Measurements from ENCODE around the gene HPD.
"Not testable (repeated sequence)": the region's sequence is repeated elsewhere in the genome, so short reads cannot be mapped to it uniquely, and the experiment has no call there.

The HPD gene

DNA sequence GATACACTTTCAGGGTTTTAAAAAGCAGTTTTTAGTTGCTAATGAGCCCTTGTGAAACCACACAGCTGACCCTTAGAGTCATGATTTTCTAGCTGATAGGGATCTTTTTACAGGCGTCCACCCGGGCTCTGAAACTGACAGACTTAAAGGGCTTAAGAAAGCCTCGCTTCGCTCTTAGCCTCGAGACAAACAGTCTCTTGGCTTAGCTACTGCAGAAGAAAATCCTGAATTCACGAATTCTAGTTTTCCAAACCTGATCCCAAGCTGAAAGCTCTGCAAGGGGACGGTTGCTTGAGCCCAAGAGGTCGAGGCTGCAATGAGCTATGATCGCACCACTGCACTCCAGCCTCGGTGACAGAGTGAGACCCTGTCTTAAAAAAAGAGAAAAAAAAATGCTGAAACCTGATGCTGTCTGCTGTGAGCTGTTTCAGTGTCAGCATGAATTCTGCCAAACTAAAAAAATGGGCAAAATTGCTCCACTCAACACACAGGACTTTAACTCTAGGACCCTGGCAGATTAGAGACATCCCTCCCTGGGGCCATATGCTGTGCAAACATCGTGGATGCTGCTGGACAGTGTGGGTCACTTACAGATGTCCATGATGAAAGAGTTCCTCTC is 3.1 kb upstream of the HPD start:
- FAIRE-seq = peak; percentile 83

DNA sequence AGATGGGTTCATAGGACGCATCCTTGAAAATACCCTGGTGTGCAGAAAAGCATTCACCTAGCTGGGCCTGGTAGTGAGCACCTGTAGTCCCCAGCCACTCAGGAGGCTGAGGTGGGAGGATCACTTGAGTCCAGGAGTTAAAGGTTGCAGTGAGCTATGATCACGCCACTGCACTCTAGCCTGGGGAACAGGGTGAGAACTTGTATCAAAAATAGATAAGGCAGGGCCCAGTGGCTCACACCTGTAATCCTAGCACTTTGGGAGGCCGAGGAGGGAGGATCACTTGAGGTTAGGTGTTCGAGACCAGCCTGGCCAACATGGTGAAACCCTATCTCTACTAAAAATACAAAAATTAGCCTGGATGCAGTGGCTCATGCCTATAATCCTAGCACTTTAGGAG is 2.0 kb upstream of the HPD start:
- not testable (repeated sequence) for FAIRE-seq

DNA sequence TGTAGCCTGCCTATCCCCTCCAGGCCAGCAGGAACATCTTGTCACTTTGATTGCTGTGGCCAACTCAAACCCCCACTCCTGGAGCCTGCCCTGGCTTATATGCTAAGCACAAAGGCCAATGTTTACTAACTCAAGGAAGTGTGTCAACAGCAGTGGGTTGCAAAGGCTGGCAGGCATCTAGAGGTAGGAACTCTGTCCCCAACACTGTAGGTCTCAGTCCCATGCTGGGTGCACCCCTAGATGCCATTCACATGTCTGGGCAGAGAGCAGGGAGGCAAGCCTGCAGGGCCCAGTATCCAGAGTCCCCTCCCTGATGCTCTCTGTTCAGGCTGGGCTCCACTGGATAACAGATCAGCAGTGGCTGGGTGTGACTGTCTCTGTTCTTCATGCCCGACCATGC is 1.6 kb upstream of the HPD start:
- no peak for FAIRE-seq

DNA sequence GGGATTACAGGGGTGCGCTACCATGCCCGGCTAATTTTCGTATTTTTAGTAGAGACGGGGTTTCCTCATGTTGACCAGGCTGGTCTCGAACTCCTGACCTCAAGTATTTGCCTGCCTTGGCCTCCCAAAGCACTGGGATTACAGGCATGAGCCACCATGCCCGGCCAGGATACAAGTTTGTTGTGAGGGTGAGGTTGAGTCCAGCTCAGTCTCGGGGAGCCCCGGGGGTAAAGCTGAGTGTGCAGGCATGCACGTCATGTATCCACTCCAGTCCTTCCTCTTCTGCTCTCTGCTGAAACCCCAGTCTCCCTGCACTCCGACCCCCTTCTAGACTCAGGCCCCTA is 369 bp downstream of the HPD start:
- FAIRE-seq = no peak

- no peak for FAIRE-seq
Measured at GRCh38 chr12:121857322-121858246, 1.1 kb downstream of the HPD start.

DNA sequence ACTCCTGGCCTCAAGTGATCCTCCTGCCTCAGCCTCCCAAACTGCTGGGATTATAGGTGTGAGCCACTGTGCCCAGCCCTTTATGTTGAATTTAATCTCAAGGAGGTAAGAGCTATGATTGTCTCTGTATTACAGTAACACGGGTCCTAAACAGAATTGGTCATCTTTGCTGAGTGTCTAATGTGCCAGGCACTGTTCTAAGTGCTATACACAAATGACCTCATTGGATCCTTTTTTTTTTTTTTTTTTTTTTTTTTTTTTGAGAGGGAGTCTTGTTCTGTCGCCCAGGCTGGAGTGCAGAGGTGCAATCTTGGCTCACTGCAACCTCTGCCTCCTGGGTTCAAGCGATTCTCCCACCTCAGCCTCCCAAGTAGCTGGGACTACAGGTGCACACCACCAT is 6.3 kb downstream of the HPD start:
- not testable (repeated sequence) for FAIRE-seq

- FAIRE-seq = no peak
Measured at GRCh38 chr12:121849665-121850064, 9.0 kb downstream of the HPD start.

- FAIRE-seq = no peak
Measured at GRCh38 chr12:121849211-121849610, 9.4 kb downstream of the HPD start.

GRCh38 chr12:121845701-121846100 is 13.0 kb downstream of the HPD start:
- FAIRE-seq = no peak

- no peak for FAIRE-seq
Measured at GRCh38 chr12:121843236-121843982, 15.2 kb downstream of the HPD start.

- FAIRE-seq = no peak
Measured at GRCh38 chr12:121839993-121840761, 18.5 kb downstream of the HPD start.

GRCh38 chr12:121839106-121839992 is 19.3 kb downstream of the HPD start:
- FAIRE-seq = peak; percentile 98

DNA sequence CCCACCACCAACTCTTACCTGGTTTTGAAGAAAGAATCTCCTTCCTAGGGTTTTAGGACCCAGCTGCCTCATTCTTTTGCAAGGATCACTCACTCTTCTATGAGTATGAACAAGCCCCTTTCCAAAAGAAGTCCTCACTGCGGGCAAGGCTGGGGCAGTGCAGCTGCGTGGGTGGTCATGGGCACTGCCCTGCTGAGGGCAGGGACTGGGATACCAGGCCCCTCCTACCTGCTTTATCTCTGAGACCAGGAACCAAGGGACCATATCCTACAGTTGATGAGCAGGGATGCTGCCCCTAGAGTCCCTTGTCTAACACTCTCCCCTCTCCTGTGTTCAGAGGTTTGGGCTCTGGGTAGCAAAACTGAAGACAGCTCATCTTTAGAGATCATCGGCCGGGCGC is 20.5 kb downstream of the HPD start:
- FAIRE-seq = no peak

- no peak for FAIRE-seq
Measured at GRCh38 chr12:121837680-121838079, 21.0 kb downstream of the HPD start.

GRCh38 chr12:121831571-121832245 is 27.0 kb downstream of the HPD start:
- FAIRE-seq = no peak

- no peak for FAIRE-seq
Measured at GRCh38 chr12:121830588-121831265, 27.9 kb downstream of the HPD start.

DNA sequence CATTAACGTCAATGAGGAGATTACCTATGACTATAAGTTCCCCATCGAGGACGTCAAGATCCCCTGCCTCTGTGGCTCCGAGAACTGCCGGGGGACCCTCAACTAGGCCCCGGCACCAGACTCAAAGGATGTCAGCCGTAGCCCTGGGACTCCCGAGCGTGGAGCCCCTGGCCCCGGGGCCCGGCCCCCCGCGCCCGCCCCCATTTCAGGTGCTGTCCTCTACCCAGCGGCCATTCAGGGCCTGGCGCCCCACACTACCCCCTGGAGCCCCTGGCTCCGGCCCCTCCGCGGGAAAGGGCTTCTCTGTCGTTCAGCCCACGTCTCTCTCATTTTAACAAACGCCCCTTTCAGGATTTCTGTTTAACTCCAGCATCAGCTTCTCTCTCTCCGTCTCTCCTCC is 28.5 kb downstream of the HPD start:
- FAIRE-seq = no peak

- FAIRE-seq = no peak
Measured at GRCh38 chr12:121829250-121829918, 29.3 kb downstream of the HPD start.

DNA sequence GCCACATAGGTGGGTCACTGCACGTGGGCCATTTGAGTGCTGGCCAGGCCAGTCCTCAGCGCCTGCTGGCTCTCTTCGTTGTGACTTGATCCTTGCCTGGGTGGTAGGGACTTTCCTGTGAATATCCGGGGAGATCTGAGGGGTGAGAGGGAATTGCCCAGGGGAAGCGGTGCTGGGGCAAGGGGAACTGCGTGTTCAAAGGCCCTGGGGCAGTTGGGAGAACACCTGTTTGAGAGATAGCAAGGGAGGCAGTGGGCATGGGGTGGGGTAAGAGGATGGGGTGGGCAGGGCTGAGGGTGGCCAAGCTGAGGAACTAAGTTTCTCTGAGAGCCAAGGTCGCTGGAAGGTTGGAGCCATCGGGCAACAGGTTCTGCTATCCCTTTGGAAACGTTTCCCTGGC is 29.8 kb downstream of the HPD start:
- FAIRE-seq = no peak

GRCh38 chr12:121828306-121828705 is 30.4 kb downstream of the HPD start:
- no peak for FAIRE-seq

All from G401.6 (cell line).